Measurements from ENCODE around the gene NEMP1.

Gene NEMP1

DNA sequence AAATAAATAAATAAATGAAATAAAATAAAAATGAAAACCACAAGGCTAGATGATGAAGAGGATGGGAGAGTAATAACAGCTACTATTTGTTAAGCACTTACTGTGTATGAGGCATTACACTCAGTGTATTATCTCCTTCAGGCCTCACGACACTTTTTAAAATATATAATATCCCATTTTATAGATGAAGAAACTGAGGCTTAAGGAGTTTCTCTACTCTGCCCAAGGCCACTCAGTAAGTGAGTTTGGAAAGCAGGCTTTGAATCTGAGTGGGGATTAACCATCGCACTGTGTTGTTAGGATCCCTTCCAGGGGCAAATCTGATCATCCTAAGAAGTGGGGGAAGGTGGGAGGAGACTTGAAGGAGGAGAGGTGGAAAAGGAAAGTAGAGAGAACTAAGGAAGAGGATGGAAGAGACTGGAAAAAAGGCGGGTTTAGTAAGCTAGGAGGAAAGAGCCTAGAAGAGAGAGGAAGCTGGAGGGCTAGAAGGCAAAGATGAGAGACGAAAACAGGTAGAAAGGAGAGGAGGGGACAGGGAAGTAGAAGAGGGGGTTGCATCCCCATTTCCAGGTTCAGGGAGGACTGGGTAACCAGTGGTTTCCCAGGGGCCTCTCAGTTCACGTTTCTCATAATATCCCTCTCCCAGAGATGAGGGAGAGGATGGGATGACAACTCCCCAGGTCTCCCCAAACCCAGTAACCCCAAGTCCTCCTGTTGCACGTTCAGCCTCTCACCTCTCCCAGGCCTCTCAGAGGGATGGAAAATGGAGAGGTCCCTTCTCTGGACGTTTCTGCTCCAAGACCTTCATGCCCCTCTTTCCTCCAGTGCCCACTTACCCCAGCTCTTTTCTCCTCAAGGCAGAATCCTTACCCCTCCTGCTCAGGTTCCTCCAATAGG, 30.9 kb upstream of the NEMP1 start:
- no peak for TF ChIP-seq CTCF (IDR thresholded peaks at IDR 0.05; ENCODE audit: low read depth, low read length)
- no peak overlapping the region for H3K27ac ChIP-seq
- no peak overlapping the region for H3K4me3 ChIP-seq (ENCODE audit: low read depth, low read length)
- no peaks in the 10 kb centered on the region for H3K9me3 ChIP-seq (ENCODE audit: severe bottlenecking)
- no peaks in the 10 kb centered on the region for H3K36me3 ChIP-seq
- no peaks in the 10 kb centered on the region for H3K27me3 ChIP-seq (ENCODE audit: insufficient read depth, low read depth, severe bottlenecking)
- DNase-seq = no peak

DNA sequence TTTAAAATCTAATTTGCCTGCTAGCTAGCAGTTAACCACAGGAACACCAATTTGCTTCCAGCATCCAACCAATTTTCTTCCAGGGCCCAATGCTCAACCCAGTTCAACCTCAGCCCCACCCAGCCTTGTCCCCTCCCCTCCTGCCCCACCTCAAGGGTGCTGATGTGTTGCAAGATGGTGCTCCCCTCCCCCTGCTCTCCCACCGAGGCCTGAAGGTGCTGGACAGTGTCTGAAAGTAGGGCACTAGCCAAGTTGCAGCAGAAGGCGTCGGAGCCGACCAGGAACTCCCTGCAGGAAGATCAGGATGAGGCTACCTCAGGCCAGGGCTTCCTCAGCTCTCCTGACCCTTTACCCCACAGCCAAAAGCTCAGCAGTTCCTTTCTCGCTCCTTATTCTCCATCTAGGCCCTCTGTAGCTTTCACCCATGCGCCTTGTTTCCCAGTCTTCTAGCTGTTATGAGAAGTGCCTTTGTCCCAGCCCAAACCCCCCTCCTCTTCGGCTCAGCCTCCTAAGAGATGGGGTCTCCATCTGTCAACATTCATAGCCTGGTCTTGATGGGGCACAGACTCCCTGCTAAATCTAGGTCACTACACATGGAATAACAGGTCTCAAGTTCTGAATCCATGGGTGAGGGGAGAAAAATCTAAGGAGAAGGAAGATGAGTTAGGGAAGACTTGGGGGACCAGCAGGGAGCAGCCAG, 29.0 kb upstream of the NEMP1 start:
- DNase-seq = no peak

GRCh38 chr12:57106021-57106708, 27.6 kb upstream of the NEMP1 start:
- no peaks in the 10 kb centered on the region for H3K9me3 ChIP-seq (ENCODE audit: severe bottlenecking)
- no peak for TF ChIP-seq CTCF (IDR thresholded peaks at IDR 0.05; ENCODE audit: low read depth, low read length)
- H3K36me3 ChIP-seq = no peaks in the 10 kb centered on the region
- H3K4me3 ChIP-seq (ENCODE audit: low read depth, low read length) = no peak overlapping the region
- no peak overlapping the region for H3K27ac ChIP-seq
- no peaks in the 10 kb centered on the region for H3K27me3 ChIP-seq (ENCODE audit: insufficient read depth, low read depth, severe bottlenecking)
- no peak for DNase-seq

More for the DNA sequence above, 29.0 kb upstream of the NEMP1 start:
- Histone ChIP-seq H3K36me3 (no peaks in the 10 kb centered on the region), H3K27me3 (ENCODE audit: insufficient read depth, low read depth, severe bottlenecking) (no peaks in the 10 kb centered on the region), H3K27ac (no peak overlapping the region), H3K4me3 (ENCODE audit: low read depth, low read length) (no peak overlapping the region), H3K9me3 (ENCODE audit: severe bottlenecking) (no peaks in the 10 kb centered on the region)
- TF ChIP-seq CTCF (IDR thresholded peaks at IDR 0.05; ENCODE audit: low read depth, low read length) = no peak

GRCh38 chr12:57105011-57105753, 26.6 kb upstream of the NEMP1 start:
- no peak for TF ChIP-seq CTCF (IDR thresholded peaks at IDR 0.05; ENCODE audit: low read depth, low read length)

DNA sequence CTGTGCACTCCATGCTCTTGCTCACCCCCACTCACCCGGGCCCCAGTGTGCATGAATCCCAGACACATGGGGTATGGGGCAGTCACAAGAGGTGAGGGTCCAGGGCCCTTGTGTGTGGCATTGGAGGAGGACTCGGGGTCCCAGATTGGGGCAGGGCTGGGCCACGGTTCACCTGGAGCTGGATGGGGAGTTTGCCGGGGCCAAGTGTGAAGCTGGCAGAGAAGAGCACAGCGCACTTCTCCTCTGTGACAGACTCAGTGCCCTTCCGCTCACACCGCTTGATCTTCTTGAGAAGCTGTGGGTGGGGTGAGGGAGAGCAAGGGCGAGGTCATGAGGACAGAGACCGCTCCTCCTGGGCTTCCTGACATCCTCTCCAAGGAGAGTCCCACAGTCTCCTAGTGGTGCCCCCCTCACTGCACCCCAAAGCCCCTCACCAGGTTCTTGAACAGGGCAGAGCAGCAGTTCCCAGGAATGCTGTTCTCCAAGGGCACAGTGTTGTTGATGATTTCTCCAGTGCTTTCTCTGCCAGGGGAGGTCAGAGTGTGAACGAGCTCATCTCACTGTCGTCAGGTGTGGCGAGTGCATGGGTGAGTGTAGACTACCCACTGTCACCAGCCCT, 25.8 kb upstream of the NEMP1 start:
- TF ChIP-seq CTCF (IDR thresholded peaks at IDR 0.05; ENCODE audit: low read depth, low read length) = no peak
- Histone ChIP-seq H3K27ac (no peak overlapping the region), H3K36me3 (no peaks in the 10 kb centered on the region), H3K9me3 (ENCODE audit: severe bottlenecking) (no peaks in the 10 kb centered on the region), H3K27me3 (ENCODE audit: insufficient read depth, low read depth, severe bottlenecking) (no peaks in the 10 kb centered on the region), H3K4me3 (ENCODE audit: low read depth, low read length) (no peak overlapping the region)
- no peak for DNase-seq

More at GRCh38 chr12:57105011-57105753, 26.6 kb upstream of the NEMP1 start:
- Histone ChIP-seq H3K9me3 (ENCODE audit: severe bottlenecking) (no peaks in the 10 kb centered on the region), H3K27me3 (ENCODE audit: insufficient read depth, low read depth, severe bottlenecking) (no peaks in the 10 kb centered on the region), H3K4me3 (ENCODE audit: low read depth, low read length) (no peak overlapping the region), H3K36me3 (no peaks in the 10 kb centered on the region), H3K27ac (no peak overlapping the region)
- no peak for DNase-seq

Measured in WERI-Rb-1 (cell line).